Loucy (cell line): Measurements from ENCODE around the gene GTPBP8.

Experiments
- H2AFZ ChIP-seq: fragments of 200-600 bp; sonication (generic); 2 replicates; pipeline ENCODE4 v1.6.0; 2016; ENCODE audit warnings: antibody characterized with exemption, mild to moderate bottlenecking, low read length, moderate library complexity
- H3F3A ChIP-seq: fragments of 200-600 bp; 2 replicates; pipeline ENCODE4 v1.6.0; 2016; ENCODE audit warnings: antibody characterized with exemption, low read depth, mild to moderate bottlenecking
- H3K27me3 ChIP-seq: fragments of 200-600 bp; sonication (generic); 2 replicates; pipeline ENCODE4 v1.6.1; 2014; ENCODE audit warnings: low read length, mild to moderate bottlenecking; ENCODE audit not compliant: insufficient read depth, poor library complexity, severe bottlenecking
- H3K36me3 ChIP-seq: fragments of 200-600 bp; sonication (generic); 2 replicates; pipeline ENCODE4 v1.6.1; 2016; ENCODE audit warnings: low read length; ENCODE audit not compliant: insufficient read depth
- H3K4me1 ChIP-seq: fragments of 200-600 bp; sonication (generic); 2 replicates; pipeline ENCODE4 v1.5.1; 2014; ENCODE audit warnings: low read length, mild to moderate bottlenecking; ENCODE audit not compliant: insufficient read depth, poor library complexity, severe bottlenecking
- H3K4me2 ChIP-seq: fragments of 200-600 bp; sonication (generic); 2 replicates; pipeline ENCODE4 v1.6.0; 2014; ENCODE audit warnings: antibody characterized with exemption, low read length, low read depth, mild to moderate bottlenecking; ENCODE audit not compliant: poor library complexity, severe bottlenecking
- H3K4me3 ChIP-seq: fragments of 200-600 bp; sonication (generic); 2 replicates; pipeline ENCODE4 v1.5.1; 2014; ENCODE audit warnings: low read length, mild to moderate bottlenecking, mixed read lengths; ENCODE audit not compliant: poor library complexity, severe bottlenecking
- H3K79me2 ChIP-seq: fragments of 200-600 bp; sonication (generic); 2 replicates; pipeline ENCODE4 v1.6.1; 2014; ENCODE audit warnings: low read length; ENCODE audit not compliant: insufficient read depth
- H3K9ac ChIP-seq: fragments of 200-600 bp; sonication (generic); 2 replicates; pipeline ENCODE4 v1.6.0; 2014; ENCODE audit warnings: mild to moderate bottlenecking, low read depth, low read length, moderate library complexity; ENCODE audit not compliant: poor library complexity, severe bottlenecking
- H3K9me2 ChIP-seq: fragments of 200-600 bp; sonication (generic); replicated peaks from 2 replicates; pipeline ENCODE4 v1.6.1; 2016; ENCODE audit warnings: low read depth, low read length, mixed read lengths
- H3K9me3 ChIP-seq: fragments of 200-600 bp; sonication (generic); 2 replicates; pipeline ENCODE4 v1.6.1; 2014; ENCODE audit warnings: mild to moderate bottlenecking, antibody characterized with exemption, low read length, low read depth; ENCODE audit not compliant: insufficient read depth
- H4K20me1 ChIP-seq: fragments of 200-600 bp; sonication (generic); 2 replicates; pipeline ENCODE4 v1.6.0; 2014; ENCODE audit warnings: antibody characterized with exemption, low read length, mild to moderate bottlenecking; ENCODE audit not compliant: insufficient read depth, poor library complexity, severe bottlenecking
- EZH2phosphoT487 ChIP-seq: fragments of 200-600 bp; IDR thresholded peaks from 2 replicates; pipeline ENCODE4 v1.6.1; 2018; ENCODE audit warnings: antibody characterized with exemption, mild to moderate bottlenecking, moderate library complexity, borderline replicate concordance
- TF ChIP-seq, protein P1 (sequence below): fragments of 200-600 bp; sonication (generic); conservative IDR thresholded peaks from 2 replicates; pipeline ENCODE4 v1.5.1; 2014; ENCODE audit warnings: mild to moderate bottlenecking, antibody characterized with exemption, low read length

GTPBP8 gene

DNA sequence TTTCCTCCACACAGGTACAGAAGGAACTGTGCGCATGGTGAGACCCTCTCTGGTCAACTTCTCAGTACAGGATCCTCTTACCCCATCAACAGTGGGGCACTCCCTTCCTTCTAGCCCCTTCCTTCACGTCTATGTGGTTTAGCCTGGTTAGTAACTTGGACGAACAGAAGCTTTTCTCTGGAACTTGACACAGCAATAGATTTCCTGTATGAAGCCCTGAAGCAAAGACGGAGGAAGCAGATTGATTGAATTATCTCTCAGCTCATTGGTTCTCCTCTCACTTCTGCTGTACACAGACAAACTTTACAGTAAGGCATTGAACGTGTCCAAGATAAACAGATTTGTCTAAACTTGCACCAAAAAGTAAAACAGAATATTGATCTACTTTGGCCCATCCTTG, 15.9 kb upstream of the GTPBP8 start, which contains the start of gene CD200R1:
TSS of gene CD200R1 (minus strand) at position 210 of the 400 bp plus-strand sequence. CDS start 246 bp downstream, outside the sequence.
- Histone ChIP-seq H4K20me1 (no peaks in the 10 kb centered on the region), H3F3A (no peaks in the 10 kb centered on the region), H3K9ac (no peak within 1 kb of the TSS), H3K9me2 (no peaks in the 10 kb centered on the region), H3K9me3 (no peaks in the 10 kb centered on the region), H3K36me3 (no peaks in the 10 kb centered on the region), H3K27me3 (no peaks in the 10 kb centered on the region), H2AFZ (peak within 1 kb of the TSS; percentile 68), H3K79me2 (no peaks in the 10 kb centered on the region), H3K4me3 (no peak within 1 kb of the TSS), H3K4me2 (no peak within 1 kb of the TSS), H3K4me1 (peaks cover 18% of the 10 kb centered on the region)
- no peak for TF ChIP-seq EZH2phosphoT487
- TF ChIP-seq, protein P1, sequence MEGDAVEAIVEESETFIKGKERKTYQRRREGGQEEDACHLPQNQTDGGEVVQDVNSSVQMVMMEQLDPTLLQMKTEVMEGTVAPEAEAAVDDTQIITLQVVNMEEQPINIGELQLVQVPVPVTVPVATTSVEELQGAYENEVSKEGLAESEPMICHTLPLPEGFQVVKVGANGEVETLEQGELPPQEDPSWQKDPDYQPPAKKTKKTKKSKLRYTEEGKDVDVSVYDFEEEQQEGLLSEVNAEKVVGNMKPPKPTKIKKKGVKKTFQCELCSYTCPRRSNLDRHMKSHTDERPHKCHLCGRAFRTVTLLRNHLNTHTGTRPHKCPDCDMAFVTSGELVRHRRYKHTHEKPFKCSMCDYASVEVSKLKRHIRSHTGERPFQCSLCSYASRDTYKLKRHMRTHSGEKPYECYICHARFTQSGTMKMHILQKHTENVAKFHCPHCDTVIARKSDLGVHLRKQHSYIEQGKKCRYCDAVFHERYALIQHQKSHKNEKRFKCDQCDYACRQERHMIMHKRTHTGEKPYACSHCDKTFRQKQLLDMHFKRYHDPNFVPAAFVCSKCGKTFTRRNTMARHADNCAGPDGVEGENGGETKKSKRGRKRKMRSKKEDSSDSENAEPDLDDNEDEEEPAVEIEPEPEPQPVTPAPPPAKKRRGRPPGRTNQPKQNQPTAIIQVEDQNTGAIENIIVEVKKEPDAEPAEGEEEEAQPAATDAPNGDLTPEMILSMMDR: no peak

DNA sequence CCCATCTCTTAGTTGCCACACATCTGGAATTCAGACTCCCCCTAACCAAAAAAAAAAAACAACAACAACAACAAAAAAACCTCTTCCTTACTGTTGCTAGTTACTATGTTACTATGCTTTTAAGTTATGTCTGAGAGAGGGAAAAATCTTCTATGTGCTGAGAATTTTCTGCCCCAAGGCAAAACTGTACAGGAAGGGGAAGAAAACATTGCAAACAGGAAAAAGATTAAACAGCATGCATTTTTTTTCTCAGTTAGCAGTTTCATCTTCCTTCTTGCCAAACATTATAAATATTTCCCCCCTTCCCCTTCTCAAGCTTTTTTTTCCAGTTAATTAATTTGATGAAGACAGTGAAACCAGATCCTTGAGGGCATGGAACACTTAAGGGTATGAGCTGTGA, 14.8 kb upstream of the GTPBP8 start:
- Histone ChIP-seq H4K20me1 (no peaks in the 10 kb centered on the region), H3K9ac (no peak overlapping the region), H3K36me3 (no peaks in the 10 kb centered on the region), H2AFZ (peak overlapping the region; percentile 68), H3K4me3 (no peak overlapping the region), H3K9me3 (no peaks in the 10 kb centered on the region), H3F3A (no peaks in the 10 kb centered on the region), H3K27me3 (no peaks in the 10 kb centered on the region), H3K4me2 (no peak overlapping the region), H3K79me2 (no peaks in the 10 kb centered on the region), H3K9me2 (no peaks in the 10 kb centered on the region), H3K4me1 (peaks cover 18% of the 10 kb centered on the region)
- no peak for TF ChIP-seq EZH2phosphoT487
- TF ChIP-seq, protein P1: no peak

DNA sequence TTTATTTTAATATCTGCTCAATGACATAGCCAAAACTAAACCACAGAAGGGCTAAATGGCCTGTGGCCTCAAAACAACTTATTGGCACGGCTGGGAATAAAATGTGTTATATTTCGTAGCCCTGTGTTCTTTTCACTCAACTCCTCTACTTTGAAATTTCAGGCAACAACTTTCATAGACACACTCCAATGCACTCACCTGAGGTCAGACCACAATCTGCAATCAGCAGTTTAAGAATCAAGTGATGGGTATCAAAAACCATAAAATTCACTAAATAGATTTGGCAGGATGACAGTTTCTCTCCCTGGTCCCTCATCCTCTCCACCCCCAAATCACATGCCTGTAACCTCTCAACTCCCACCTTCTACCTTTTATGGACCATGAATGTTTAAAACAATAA, 13.8 kb upstream of the GTPBP8 start:
- no peak overlapping the region for H2AFZ ChIP-seq
- no peak overlapping the region for H3K4me3 ChIP-seq
- no peaks in the 10 kb centered on the region for H3K79me2 ChIP-seq
- H4K20me1 ChIP-seq: no peaks in the 10 kb centered on the region
- no peaks in the 10 kb centered on the region for H3K9me2 ChIP-seq
- no peaks in the 10 kb centered on the region for H3K27me3 ChIP-seq
- H3K9ac ChIP-seq: no peak overlapping the region
- H3K4me2 ChIP-seq: no peak overlapping the region
- TF ChIP-seq, protein P1: no peak
- TF ChIP-seq EZH2phosphoT487: no peak
- H3F3A ChIP-seq: no peaks in the 10 kb centered on the region
- H3K4me1 ChIP-seq: peaks cover 18% of the 10 kb centered on the region
- H3K36me3 ChIP-seq: no peaks in the 10 kb centered on the region
- H3K9me3 ChIP-seq: no peaks in the 10 kb centered on the region
